B cell (primary cell): ENCODE data around the gene CLSTN2. TPM values are rescaled to one million over a fixed set of nuclear protein-coding genes. Genes with fewer than 3 reads are reported as not detected.

Experiments
- ATAC-seq: fragments of 200-7000 bp; cut with Tn5 transposase; one replicate; pipeline ENCODE4 v1.10.0; 2021; ENCODE audit warnings: low read depth, mild to moderate bottlenecking, moderate number of reproducible peaks, moderate library complexity
- CTCF ChIA-PET: fragments of 350-600 bp; sonication (Branson Sonifier 250); formaldehyde crosslinking; loops from one replicate; lab custom pipeline; 2021; ENCODE audit warnings: antibody characterized with exemption, inconsistent platforms; lab: Charles Lee
- POLR2A ChIA-PET: fragments of 350-600 bp; sonication (Branson Sonifier 250); formaldehyde crosslinking; loops from one replicate; lab custom pipeline; 2021; ENCODE audit warnings: antibody characterized with exemption; lab: Charles Lee
- DNase-seq: peaks from one replicate; pipeline ENCODE4 v3.0.0; 2013
- H2AFZ ChIP-seq: 2 replicates; pipeline ENCODE4 v1.6.1; 2012; ENCODE audit warnings: mild to moderate bottlenecking, low read depth, low read length; ENCODE audit not compliant: insufficient read depth, poor library complexity, severe bottlenecking
- H3K27ac ChIP-seq, 2 donors: 1 replicate in 1 of 2; 2 replicates in 1 of 2; pipeline ENCODE4 v1.5.1; 2012 to 2013; ENCODE audit warnings: low read length in 2 of 2, mild to moderate bottlenecking in 2 of 2, moderate library complexity in 1 of 2
- H3K27me3 ChIP-seq, 4 experiments: fragments of 200-600 bp in 1 of 4; sonication (generic) in 1 of 4; replicated peaks in 1 of 4; 1 replicate in 2 of 4; 2 replicates in 2 of 4; pipeline versions ENCODE4 v1.6.1 to v1.7.0; 2013 to 2016; ENCODE audit warnings: low read length in 3 of 4, mild to moderate bottlenecking in 2 of 4, mixed read lengths in 1 of 4, moderate library complexity in 1 of 4; ENCODE audit not compliant: insufficient read depth in 4 of 4, control insufficient read depth in 3 of 4; ENCODE audit errors: control extremely low read depth in 1 of 4
- H3K36me3 ChIP-seq, 2 experiments: replicated peaks in 1 of 2; 1 replicate in 1 of 2; 2 replicates in 1 of 2; pipeline versions ENCODE4 v1.6.1 to v1.7.1; 2013; ENCODE audit warnings: low read length in 1 of 2; ENCODE audit not compliant: insufficient read depth in 2 of 2, control insufficient read depth in 1 of 2; ENCODE audit errors: control extremely low read depth in 1 of 2, extremely low read depth in 1 of 2
- H3K4me1 ChIP-seq, 2 donors: fragments of 200-600 bp in 1 of 2; sonication (generic) in 1 of 2; 1 replicate in 1 of 2; 2 replicates in 1 of 2; pipeline versions ENCODE4 v1.5.1 to v1.6.1; 2013 to 2017; ENCODE audit warnings: low read length in 2 of 2; ENCODE audit not compliant: control insufficient read depth in 2 of 2, insufficient read depth in 2 of 2
- H3K4me2 ChIP-seq: replicated peaks from 2 replicates; pipeline ENCODE3; 2012; ENCODE audit warnings: mild to moderate bottlenecking, low read depth, low read length; ENCODE audit not compliant: poor library complexity, severe bottlenecking
- H3K4me3 ChIP-seq, 5 experiments: fragments of 200-600 bp in 1 of 5; sonication (generic) in 1 of 5; 1 replicate in 3 of 5; 2 replicates in 2 of 5; pipeline versions ENCODE4 v1.5.1 to v1.7.0; 2011 to 2016; ENCODE audit warnings: low read length in 4 of 5, mild to moderate bottlenecking in 4 of 5, low read depth in 2 of 5, control low read depth in 1 of 5, moderate library complexity in 1 of 5; ENCODE audit not compliant: insufficient read depth in 1 of 5; ENCODE audit errors: control extremely low read depth in 1 of 5, extremely low read depth in 1 of 5
- H3K79me2 ChIP-seq: fragments of 200-600 bp; sonication (generic); one replicate; pipeline ENCODE4 v1.6.0; 2016; ENCODE audit warnings: low read length; ENCODE audit not compliant: control insufficient read depth, insufficient read depth
- H3K9ac ChIP-seq: fragments of 200-600 bp; sonication (generic); 2 replicates; pipeline ENCODE4 v1.6.1; 2017; ENCODE audit warnings: mild to moderate bottlenecking, low read length, moderate library complexity
- H3K9me3 ChIP-seq, 3 donors: one replicate each; pipeline versions ENCODE4 v1.6.1 to v1.7.1; 2013; ENCODE audit warnings: low read length in 2 of 3; ENCODE audit not compliant: control insufficient read depth in 2 of 3, insufficient read depth in 1 of 3; ENCODE audit errors: control extremely low read depth in 1 of 3
- H4K20me1 ChIP-seq: 2 replicates; pipeline ENCODE4 v1.6.0; 2012; ENCODE audit warnings: mild to moderate bottlenecking, low read length; ENCODE audit not compliant: insufficient read depth, control insufficient read depth, poor library complexity, severe bottlenecking
- H3K27ac Mint-ChIP-seq: one replicate; pipeline ENCODE4 v1.8.0; 2021; ENCODE audit warnings: mixed read lengths
- H3K27me3 Mint-ChIP-seq: one replicate; pipeline ENCODE4 v1.8.0; 2021; ENCODE audit warnings: mixed read lengths
- H3K4me1 Mint-ChIP-seq: one replicate; pipeline ENCODE4 v1.8.0; 2021; ENCODE audit warnings: mixed read lengths
- H3K4me3 Mint-ChIP-seq: one replicate; pipeline ENCODE4 v1.8.0; 2021; ENCODE audit warnings: mixed read lengths
- H3K9me3 Mint-ChIP-seq: one replicate; pipeline ENCODE4 v1.8.0; 2022; ENCODE audit warnings: mixed read lengths; ENCODE audit not compliant: insufficient read depth
- EZH2 ChIP-seq: IDR thresholded peaks from 2 replicates; pipeline ENCODE4 v1.6.1; 2012; ENCODE audit warnings: borderline replicate concordance, low read depth, mild to moderate bottlenecking, moderate library complexity, low read length; ENCODE audit not compliant: insufficient read depth, poor library complexity, severe bottlenecking
- WGBS: methylation state at CpG from one replicate; pipeline ENCODE4 v1.1.5; 2013; ENCODE audit warnings: missing lambda C conversion rate; ENCODE audit not compliant: insufficient coverage; 5-methylcytosine and 5-hydroxymethylcytosine counted together
- intact Hi-C: fragments of 100-400 bp; cut with micrococcal nuclease; formaldehyde crosslinking; loops from one replicate; pipeline ENCODE4 v1.10.0; 2022
- polyA plus RNA-seq: library from polyadenylated mRNA; depleted of rRNA; stranded (reverse); fragments of >200 nt; gene quantifications from 2 replicates; pipeline ENCODE4 v1.2.3, GENCODE V29; 2012
- total RNA-seq, 2 donors: library from RNA; stranded (reverse); fragments of 120-200 nt in 1 of 2; gene quantifications; 1 replicate in 1 of 2; 2 replicates in 1 of 2; pipeline versions ENCODE4 v1.2.3 to v1.2.4, GENCODE V29; 2013 to 2022
- TF ChIP-seq, protein P1 (sequence below): fragments of 200-600 bp; IDR thresholded peaks from one replicate; pipeline ENCODE4 v1.8.0; 2022; ENCODE audit warnings: antibody characterized with exemption, mild to moderate bottlenecking

Gene CLSTN2
- total and polyA plus RNA-seq, 2 donors (not counting 1 experiment from before 2014, with no cell fraction given): not detected

DNA sequence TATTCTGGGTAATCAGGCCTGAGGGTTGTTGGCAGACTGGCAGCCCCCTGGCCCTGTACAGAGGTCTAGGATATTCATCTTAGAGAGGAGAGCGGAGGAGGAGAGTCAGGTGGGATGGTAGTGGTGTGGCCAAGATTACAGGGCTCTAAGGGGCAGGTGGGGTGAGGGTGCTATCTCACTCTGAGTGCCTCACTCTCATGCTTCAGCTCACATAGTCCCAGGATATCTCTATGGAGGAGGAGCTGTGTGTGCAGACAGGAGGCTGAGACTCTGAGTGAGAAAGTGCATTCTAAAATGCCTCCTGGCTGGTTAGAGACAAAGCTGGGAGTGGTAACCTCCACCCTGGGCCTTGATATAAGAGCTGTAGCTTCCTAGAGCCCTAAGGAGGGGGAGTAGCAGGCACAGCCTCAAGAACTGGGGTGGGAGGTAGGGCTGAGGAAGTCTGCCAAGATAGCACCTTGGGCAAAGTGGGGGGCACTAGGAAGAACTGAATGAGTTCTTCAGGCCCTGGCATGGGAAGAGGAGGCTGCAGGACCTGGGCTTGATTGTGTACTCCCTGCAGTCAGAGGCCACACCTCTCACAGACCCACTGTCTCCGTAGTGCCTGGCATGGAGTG lies 39.9 kb downstream of the CLSTN2 start:
- CTCF ChIA-PET: no interaction called here
- no peak for DNase-seq
- H3K4me1 ChIP-seq: no peaks in the 10 kb centered on the region

DNA sequence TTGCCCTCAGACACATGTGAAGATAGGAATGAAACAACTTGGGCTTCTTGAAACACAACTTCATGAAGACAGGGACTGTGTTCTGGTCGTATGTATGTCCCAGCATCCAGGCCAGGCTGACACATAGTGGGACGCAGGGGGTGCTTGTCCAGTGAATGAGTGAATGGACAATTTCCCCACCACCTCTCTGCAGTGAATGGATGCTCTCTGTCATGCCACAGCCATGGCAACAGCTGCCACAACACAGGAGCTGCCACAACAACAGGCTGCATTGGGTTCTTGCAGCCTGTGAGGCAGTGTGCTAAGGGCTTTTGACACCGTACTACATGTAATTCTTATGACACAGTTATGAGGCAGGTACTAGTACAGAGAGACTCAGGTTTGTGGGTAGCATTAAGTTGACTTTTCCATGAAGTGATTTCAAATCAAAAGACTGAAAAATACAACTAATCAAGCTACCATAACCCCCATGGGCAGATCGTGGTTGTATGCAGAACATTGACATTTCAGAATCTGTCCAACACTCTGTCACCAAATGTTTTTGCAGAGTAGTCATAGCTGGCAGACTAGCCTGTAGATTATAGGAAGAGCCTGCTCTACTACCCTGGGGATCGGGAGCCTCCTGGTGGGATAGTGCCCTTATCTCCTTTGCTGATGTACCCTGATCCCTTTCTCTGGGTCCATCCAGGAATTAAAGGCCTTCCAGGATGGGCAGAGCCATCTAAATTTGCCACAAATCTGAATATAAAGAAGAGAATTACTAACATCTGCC lies 40.8 kb downstream of the CLSTN2 start:
- CTCF ChIA-PET: no interaction called here
- H3K4me3 ChIP-seq: no peak overlapping the region
- Mint-ChIP-seq H3K27ac (no peak overlapping the region), H3K9me3 (no peaks in the 10 kb centered on the region), H3K27me3 (no peaks in the 10 kb centered on the region), H3K4me1 (no peaks in the 10 kb centered on the region), H3K4me3 (no peak overlapping the region)
- H3K9me3 ChIP-seq: no peaks in the 10 kb centered on the region
- no peak overlapping the region for H3K27ac ChIP-seq
- no peaks in the 10 kb centered on the region for H4K20me1 ChIP-seq
- no peak overlapping the region for H3K9ac ChIP-seq
- no peak for DNase-seq
- H3K4me1 ChIP-seq: no peaks in the 10 kb centered on the region
- H2AFZ ChIP-seq: no peak overlapping the region
- POLR2A ChIA-PET: no interaction called here
- no peak overlapping the region for H3K4me2 ChIP-seq
- intact Hi-C loops: no loop called here
- ATAC-seq: no peak
- no peaks in the 10 kb centered on the region for H3K27me3 ChIP-seq
- H3K36me3 ChIP-seq: no peaks in the 10 kb centered on the region
- H3K79me2 ChIP-seq: no peaks in the 10 kb centered on the region
- 68% methylated on average over 3 of the region's 5 CpGs for WGBS
- TF ChIP-seq EZH2: no peak

More for the DNA sequence above, 39.9 kb downstream of the CLSTN2 start:
- no CpG with 5 or more reads among the region's 2 CpGs for WGBS
- H3K27me3 Mint-ChIP-seq: no peaks in the 10 kb centered on the region
- Histone ChIP-seq H3K9ac (no peak overlapping the region), H3K27ac (no peak overlapping the region), H4K20me1 (no peaks in the 10 kb centered on the region), H3K4me3 (no peak overlapping the region), H3K27me3 (no peaks in the 10 kb centered on the region), H3K4me2 (no peak overlapping the region), H2AFZ (no peak overlapping the region), H3K9me3 (no peaks in the 10 kb centered on the region), H3K36me3 (no peaks in the 10 kb centered on the region), H3K79me2 (no peaks in the 10 kb centered on the region)
- no peak overlapping the region for H3K27ac Mint-ChIP-seq
- H3K4me3 Mint-ChIP-seq: no peak overlapping the region
- POLR2A ChIA-PET: no interaction called here
- H3K9me3 Mint-ChIP-seq: no peaks in the 10 kb centered on the region
- no peaks in the 10 kb centered on the region for H3K4me1 Mint-ChIP-seq
- intact Hi-C loops: no loop called here
- ATAC-seq: no peak
- no peak for TF ChIP-seq EZH2
- TF ChIP-seq, protein P1, sequence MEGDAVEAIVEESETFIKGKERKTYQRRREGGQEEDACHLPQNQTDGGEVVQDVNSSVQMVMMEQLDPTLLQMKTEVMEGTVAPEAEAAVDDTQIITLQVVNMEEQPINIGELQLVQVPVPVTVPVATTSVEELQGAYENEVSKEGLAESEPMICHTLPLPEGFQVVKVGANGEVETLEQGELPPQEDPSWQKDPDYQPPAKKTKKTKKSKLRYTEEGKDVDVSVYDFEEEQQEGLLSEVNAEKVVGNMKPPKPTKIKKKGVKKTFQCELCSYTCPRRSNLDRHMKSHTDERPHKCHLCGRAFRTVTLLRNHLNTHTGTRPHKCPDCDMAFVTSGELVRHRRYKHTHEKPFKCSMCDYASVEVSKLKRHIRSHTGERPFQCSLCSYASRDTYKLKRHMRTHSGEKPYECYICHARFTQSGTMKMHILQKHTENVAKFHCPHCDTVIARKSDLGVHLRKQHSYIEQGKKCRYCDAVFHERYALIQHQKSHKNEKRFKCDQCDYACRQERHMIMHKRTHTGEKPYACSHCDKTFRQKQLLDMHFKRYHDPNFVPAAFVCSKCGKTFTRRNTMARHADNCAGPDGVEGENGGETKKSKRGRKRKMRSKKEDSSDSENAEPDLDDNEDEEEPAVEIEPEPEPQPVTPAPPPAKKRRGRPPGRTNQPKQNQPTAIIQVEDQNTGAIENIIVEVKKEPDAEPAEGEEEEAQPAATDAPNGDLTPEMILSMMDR: no peak
